Measurements from ENCODE around the gene APOH.

- TF ChIP-seq CTCF (IDR thresholded peaks at IDR 0.05) (no peak), ZFX (IDR thresholded peaks at IDR 0.05; ENCODE audit: borderline replicate concordance) (no peak)
Measured at GRCh38 chr17:66270106-66270505, 40.9 kb upstream of the APOH start.
